Esophagus squamous epithelium (tissue), 4 donors: ENCODE results near the gene COQ7.

Source experiments
- POLR2A ChIP-seq, 4 donors: fragments of 450-650 bp; IDR thresholded peaks; one replicate each; pipeline ENCODE4 v1.6.1; 2017; ENCODE audit warnings: antibody characterized with exemption in 4 of 4, mild to moderate bottlenecking in 4 of 4, moderate library complexity in 3 of 4
- TF ChIP-seq, protein P1 (sequence below), 6 experiments: fragments of 450-650 bp in 4 of 6; fragments of 200-600 bp in 2 of 6; sonication (generic) in 2 of 6; IDR thresholded peaks; one replicate each; pipeline ENCODE4 v1.5.1; 2016 to 2019; ENCODE audit warnings: antibody characterized with exemption in 6 of 6, mild to moderate bottlenecking in 4 of 6, moderate library complexity in 4 of 6

DNA sequence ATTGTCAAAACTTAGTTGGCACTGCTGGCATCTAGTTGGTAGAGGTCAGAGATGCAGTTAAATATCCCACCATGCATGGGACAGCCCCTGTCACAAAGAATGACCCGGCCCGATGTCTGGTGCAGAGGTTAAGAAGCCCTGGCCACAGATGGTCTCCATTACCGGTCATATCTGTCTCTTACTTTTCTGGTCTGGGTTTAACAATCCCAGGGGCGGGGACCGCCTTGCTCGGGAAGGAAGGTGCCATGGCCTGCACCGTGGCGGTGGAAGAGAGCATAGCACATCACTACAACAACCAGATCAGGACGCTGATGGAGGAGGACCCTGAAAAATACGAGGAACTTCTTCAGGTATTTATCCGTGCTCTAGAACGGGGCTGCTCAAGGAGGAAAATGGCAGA is 8.1 kb downstream of the COQ7 start:
- TF ChIP-seq, protein P1, sequence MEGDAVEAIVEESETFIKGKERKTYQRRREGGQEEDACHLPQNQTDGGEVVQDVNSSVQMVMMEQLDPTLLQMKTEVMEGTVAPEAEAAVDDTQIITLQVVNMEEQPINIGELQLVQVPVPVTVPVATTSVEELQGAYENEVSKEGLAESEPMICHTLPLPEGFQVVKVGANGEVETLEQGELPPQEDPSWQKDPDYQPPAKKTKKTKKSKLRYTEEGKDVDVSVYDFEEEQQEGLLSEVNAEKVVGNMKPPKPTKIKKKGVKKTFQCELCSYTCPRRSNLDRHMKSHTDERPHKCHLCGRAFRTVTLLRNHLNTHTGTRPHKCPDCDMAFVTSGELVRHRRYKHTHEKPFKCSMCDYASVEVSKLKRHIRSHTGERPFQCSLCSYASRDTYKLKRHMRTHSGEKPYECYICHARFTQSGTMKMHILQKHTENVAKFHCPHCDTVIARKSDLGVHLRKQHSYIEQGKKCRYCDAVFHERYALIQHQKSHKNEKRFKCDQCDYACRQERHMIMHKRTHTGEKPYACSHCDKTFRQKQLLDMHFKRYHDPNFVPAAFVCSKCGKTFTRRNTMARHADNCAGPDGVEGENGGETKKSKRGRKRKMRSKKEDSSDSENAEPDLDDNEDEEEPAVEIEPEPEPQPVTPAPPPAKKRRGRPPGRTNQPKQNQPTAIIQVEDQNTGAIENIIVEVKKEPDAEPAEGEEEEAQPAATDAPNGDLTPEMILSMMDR (IDR thresholded peaks at IDR 0.05) = no peak
- no peak for TF ChIP-seq POLR2A (IDR thresholded peaks at IDR 0.05)
